Measurements from ENCODE around the gene LPCAT4. TPM values are rescaled to one million over a fixed set of nuclear protein-coding genes. Genes with fewer than 3 reads are reported as not detected.
A peak's percentile ranks its signal among the peaks of the same experiment; 100 is the strongest.

The LPCAT4 gene
- total RNA-seq, 1 experiment from 2014 or later: 46.8 TPM

GRCh38 chr15:34336231-34336990 lies 30.6 kb downstream of the LPCAT4 start:
- peak overlapping the region; percentile 89 for H3K27ac ChIP-seq
- H3K9me2 ChIP-seq (ENCODE audit: insufficient read depth): no peaks in the 10 kb centered on the region
- H3F3A ChIP-seq (ENCODE audit: insufficient read depth, low read depth): peaks cover 34% of the 10 kb centered on the region
- ChIA-PET CTCF (interaction anchor here (0.6 to 0.7 kb wide), 2 partner anchors 16 to 232 kb away, joined by 3 read pairs; no protein-coding TSS in a partner anchor), POLR2A (ENCODE audit: unreplicated experiment) (interaction anchor here (0.5 kb wide), 1 partner anchor 18 kb away, joined by 4 read pairs; no protein-coding TSS in a partner anchor)
- H3K27me3 ChIP-seq (ENCODE audit: insufficient read depth, low read depth): no peaks in the 10 kb centered on the region
- no peaks in the 10 kb centered on the region for H3K9me3 ChIP-seq (ENCODE audit: insufficient read depth, low read depth)
- H2AFZ ChIP-seq: 0 out of 2 replicates have a peak overlapping the region, but pooled peaks have one; percentile 78
- intact Hi-C loops (cut with micrococcal nuclease; ENCODE audit: unreplicated experiment): loop anchor here (10.0 kb wide), 1 partner anchor 232 kb away; the partner anchor contains the start of genes EMC7 and PGBD4
- H3K4me3 ChIP-seq: peak overlapping the region; percentile 86
- H4K20me1 ChIP-seq (ENCODE audit: insufficient read depth): no peaks in the 10 kb centered on the region
- H3K4me1 ChIP-seq (replicated peaks; ENCODE audit: insufficient read depth): peaks cover 34% of the 10 kb centered on the region
- no peak for DNase-seq
- peak overlapping the region; percentile 93 for H3K4me2 ChIP-seq
- BruUV-seq (replicated peaks): no TSS peak
- peaks cover 5% of the 10 kb centered on the region; the same call in 1 of the 2 replicates for H3K36me3 ChIP-seq (ENCODE audit: low read depth)
- TF ChIP-seq CTCF (conservative IDR thresholded peaks at IDR 0.05) (no peak), EZH2 (IDR thresholded peaks at IDR 0.05; ENCODE audit: low read depth) (no peak)
- H3K79me2 ChIP-seq (ENCODE audit: low read depth): peaks cover 11% of the 10 kb centered on the region

- ChIA-PET CTCF (interaction anchor here (0.6 to 0.7 kb wide), 2 partner anchors 15 to 231 kb away, joined by 3 read pairs; no protein-coding TSS in a partner anchor), POLR2A (ENCODE audit: unreplicated experiment) (no interaction called here)
- Histone ChIP-seq H3K9me2 (ENCODE audit: insufficient read depth) (no peaks in the 10 kb centered on the region), H3K9me3 (ENCODE audit: insufficient read depth, low read depth) (no peaks in the 10 kb centered on the region), H2AFZ (no peak overlapping the region), H3K27me3 (ENCODE audit: insufficient read depth, low read depth) (no peaks in the 10 kb centered on the region), H3K79me2 (ENCODE audit: low read depth) (0 out of 2 replicates have a peak, but pooled peaks cover 4% of the 10 kb centered on the region), H3K27ac (peak overlapping the region; percentile 89), H4K20me1 (ENCODE audit: insufficient read depth) (no peaks in the 10 kb centered on the region), H3K4me2 (peak overlapping the region; percentile 93), H3K4me3 (peak overlapping the region; percentile 86; the same call in 1 of the 2 replicates), H3K4me1 (replicated peaks; ENCODE audit: insufficient read depth) (peaks cover 30% of the 10 kb centered on the region), H3K36me3 (ENCODE audit: low read depth) (peaks cover 5% of the 10 kb centered on the region; the same call in 1 of the 2 replicates), H3F3A (ENCODE audit: insufficient read depth, low read depth) (peaks cover 34% of the 10 kb centered on the region)
- DNase-seq: no peak
- intact Hi-C loops (cut with micrococcal nuclease; ENCODE audit: unreplicated experiment): loop anchor here (2.0 to 10.0 kb wide), 2 partner anchors 17 to 231 kb away; partner anchors contain the start of genes EMC7 and PGBD4
- TF ChIP-seq CTCF (conservative IDR thresholded peaks at IDR 0.05) (no peak), EZH2 (IDR thresholded peaks at IDR 0.05; ENCODE audit: low read depth) (no peak)
- BruUV-seq (replicated peaks): no TSS peak
These were observed 31.6 kb downstream of the LPCAT4 start for GRCh38 chr15:34335176-34336032.

DNA sequence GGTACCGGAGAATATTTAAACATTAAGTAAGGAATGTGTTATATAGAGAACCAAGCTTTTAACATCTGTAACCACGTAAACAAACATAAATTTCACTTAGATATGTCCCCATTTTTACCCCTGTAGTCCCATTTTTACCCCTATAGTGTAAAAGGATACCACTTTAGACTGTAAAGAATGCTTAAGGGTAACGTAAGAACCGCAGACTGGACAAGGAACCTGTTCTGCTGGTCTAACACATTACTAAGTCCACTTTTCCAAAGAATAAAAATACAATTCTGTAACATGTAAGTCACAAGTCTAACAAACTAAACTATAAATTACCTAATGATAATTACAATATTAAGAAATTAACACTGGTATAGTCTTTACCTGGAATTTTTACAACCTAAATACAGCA lies 32.3 kb downstream of the LPCAT4 start:
- H3K27me3 ChIP-seq (ENCODE audit: insufficient read depth, low read depth): no peaks in the 10 kb centered on the region
- peaks cover 31% of the 10 kb centered on the region for H3F3A ChIP-seq (ENCODE audit: insufficient read depth, low read depth)
- DNase-seq: peak in 1 of 2 experiments; percentile 69
- no peaks in the 10 kb centered on the region for H3K36me3 ChIP-seq (ENCODE audit: low read depth)
- no peaks in the 10 kb centered on the region for H4K20me1 ChIP-seq (ENCODE audit: insufficient read depth)
- H3K9me3 ChIP-seq (ENCODE audit: insufficient read depth, low read depth): no peaks in the 10 kb centered on the region
- CTCF ChIA-PET: no interaction called here
- intact Hi-C loops (cut with micrococcal nuclease; ENCODE audit: unreplicated experiment): loop anchor here (2.0 to 10.0 kb wide), 2 partner anchors 16 to 230 kb away; partner anchors contain the start of genes EMC7 and PGBD4
- H3K27ac ChIP-seq: peak overlapping the region; percentile 89
- H3K4me3 ChIP-seq: peak overlapping the region; percentile 86; the same call in 1 of the 2 replicates
- peaks cover 30% of the 10 kb centered on the region for H3K4me1 ChIP-seq (replicated peaks; ENCODE audit: insufficient read depth)
- no peaks in the 10 kb centered on the region for H3K9me2 ChIP-seq (ENCODE audit: insufficient read depth)
- no TSS peak for BruUV-seq (replicated peaks)
- no peak overlapping the region for H2AFZ ChIP-seq
- peak overlapping the region; percentile 93 for H3K4me2 ChIP-seq
- 0 out of 2 replicates have a peak, but pooled peaks cover 4% of the 10 kb centered on the region for H3K79me2 ChIP-seq (ENCODE audit: low read depth)
- TF ChIP-seq CTCF (conservative IDR thresholded peaks at IDR 0.05) (no peak), EZH2 (IDR thresholded peaks at IDR 0.05; ENCODE audit: low read depth) (no peak)
- POLR2A ChIA-PET (ENCODE audit: unreplicated experiment): no interaction called here
